PC-9 (cell line): ENCODE measurements around the gene MAN2A1. TPM values are rescaled to one million over a fixed set of nuclear protein-coding genes. Genes with fewer than 3 reads are reported as not detected.

Experiments used
- BruUV-seq: library from RNA; stranded (reverse); fragments of 400-500 nt; replicated peaks from 2 replicates; lab custom pipeline; 2021; lab: Mats Ljungman, UMichigan
- CTCF ChIA-PET: fragments of 300-600 bp; sonication (Branson Sonifier 250); formaldehyde crosslinking; loops from one replicate; lab custom pipeline; 2022; ENCODE audit warnings: antibody characterized with exemption; lab: Charles Lee
- POLR2A ChIA-PET: fragments of 300-600 bp; sonication (Branson Sonifier 250); formaldehyde crosslinking; loops from one replicate; lab custom pipeline; 2022; ENCODE audit warnings: antibody characterized with exemption; ENCODE audit not compliant: unreplicated experiment; lab: Charles Lee
- DNase-seq, 2 experiments: peaks; one replicate each; pipeline versions ENCODE4 v3.0.0 to v3.0.0-alpha.2; 2015 to 2022; ENCODE audit warnings: mixed read lengths in 1 of 2
- H2AFZ ChIP-seq: fragments of 200-600 bp; sonication (generic); 2 replicates; pipeline ENCODE4 v1.8.1; 2017; ENCODE audit warnings: antibody characterized with exemption
- H3F3A ChIP-seq: fragments of 200-600 bp; sonication (generic); 2 replicates; pipeline ENCODE4 v1.8.1; 2017; ENCODE audit warnings: antibody characterized with exemption, mild to moderate bottlenecking, low read depth; ENCODE audit not compliant: insufficient read depth
- H3K27ac ChIP-seq: fragments of 200-600 bp; sonication (generic); 2 replicates; pipeline ENCODE4 v1.6.1; 2016; ENCODE audit warnings: mixed run types
- H3K27me3 ChIP-seq: fragments of 200-600 bp; sonication (generic); 2 replicates; pipeline ENCODE4 v1.6.1; 2016; ENCODE audit warnings: low read depth, mixed run types; ENCODE audit not compliant: insufficient read depth
- H3K36me3 ChIP-seq: fragments of 200-600 bp; sonication (generic); 2 replicates; pipeline ENCODE4 v1.6.1; 2016; ENCODE audit warnings: low read depth, mixed run types
- H3K4me1 ChIP-seq: fragments of 200-600 bp; sonication (generic); replicated peaks from 2 replicates; pipeline ENCODE4 v1.6.1; 2016; ENCODE audit warnings: mixed run types; ENCODE audit not compliant: insufficient read depth
- H3K4me2 ChIP-seq: fragments of 200-600 bp; sonication (generic); 2 replicates; pipeline ENCODE4 v1.6.1; 2017; ENCODE audit warnings: mixed run types
- H3K4me3 ChIP-seq: fragments of 200-600 bp; sonication (generic); 2 replicates; pipeline ENCODE4 v1.6.1; 2016; ENCODE audit warnings: mixed run types
- H3K79me2 ChIP-seq: fragments of 200-600 bp; sonication (generic); 2 replicates; pipeline ENCODE4 v1.6.1; 2017; ENCODE audit warnings: low read depth, mixed run types
- H3K9me2 ChIP-seq: fragments of 200-600 bp; sonication (generic); 2 replicates; pipeline ENCODE4 v1.8.1; 2017; ENCODE audit warnings: mild to moderate bottlenecking; ENCODE audit not compliant: insufficient read depth
- H3K9me3 ChIP-seq: fragments of 200-600 bp; sonication (generic); 2 replicates; pipeline ENCODE4 v1.8.1; 2016; ENCODE audit warnings: low read depth; ENCODE audit not compliant: insufficient read depth
- H4K20me1 ChIP-seq: fragments of 200-600 bp; sonication (generic); 2 replicates; pipeline ENCODE4 v1.8.1; 2017; ENCODE audit not compliant: insufficient read depth
- CTCF ChIP-seq: fragments of 200-600 bp; sonication (generic); conservative IDR thresholded peaks from 2 replicates; pipeline ENCODE4 v1.6.1; 2017; ENCODE audit warnings: mixed run types, antibody characterized with exemption, mild to moderate bottlenecking, moderate library complexity
- EZH2 ChIP-seq: fragments of 200-600 bp; sonication (generic); IDR thresholded peaks from 2 replicates; pipeline ENCODE4 v1.8.0; 2017; ENCODE audit warnings: antibody characterized with exemption, low read depth
- intact Hi-C: fragments of 100-400 bp; cut with micrococcal nuclease; formaldehyde crosslinking; loops from one replicate; pipeline ENCODE4 v1.10.0; 2022; ENCODE audit not compliant: unreplicated experiment
- total RNA-seq: library from RNA; stranded (reverse); gene quantifications from 2 replicates; pipeline ENCODE4 v1.2.3, GENCODE V29; 2021

MAN2A1 gene
- total RNA-seq, 1 experiment from 2014 or later: 27.3 TPM

- no peak overlapping the region for H3K27ac ChIP-seq
- H4K20me1 ChIP-seq: no peaks in the 10 kb centered on the region
- TF ChIP-seq CTCF (no peak), EZH2 (no peak)
- no peak for DNase-seq
- CTCF ChIA-PET: no interaction called here
- POLR2A ChIA-PET: interaction anchor here (0.7 kb wide), 1 partner anchor 41 kb away, joined by 4 read pairs; no protein-coding TSS in a partner anchor
- H3K9me2 ChIP-seq: no peaks in the 10 kb centered on the region
- no peak overlapping the region for H3K4me3 ChIP-seq
- no peaks in the 10 kb centered on the region for H3K4me1 ChIP-seq
- H3K9me3 ChIP-seq: no peaks in the 10 kb centered on the region
- H2AFZ ChIP-seq: no peak overlapping the region
- H3K4me2 ChIP-seq: no peak overlapping the region
- no peaks in the 10 kb centered on the region for H3K27me3 ChIP-seq
- H3K36me3 ChIP-seq: no peaks in the 10 kb centered on the region
- no peaks in the 10 kb centered on the region for H3K79me2 ChIP-seq
- no peaks in the 10 kb centered on the region for H3F3A ChIP-seq
- no TSS peak for BruUV-seq
- intact Hi-C loops: no loop called here
Measured at GRCh38 chr5:109853377-109853776, 163.7 kb downstream of the MAN2A1 start.

- H3K4me1 ChIP-seq: no peaks in the 10 kb centered on the region
- intact Hi-C loops: no loop called here
Measured at GRCh38 chr5:109855056-109855455, 165.3 kb downstream of the MAN2A1 start.

GRCh38 chr5:109857405-109858031 lies 167.8 kb downstream of the MAN2A1 start:
- H3K9me3 ChIP-seq: no peaks in the 10 kb centered on the region
- H3K79me2 ChIP-seq: no peaks in the 10 kb centered on the region
- no peaks in the 10 kb centered on the region for H3F3A ChIP-seq
- intact Hi-C loops: no loop called here
- H2AFZ ChIP-seq: no peak overlapping the region
- no peaks in the 10 kb centered on the region for H3K9me2 ChIP-seq
- H3K36me3 ChIP-seq: no peaks in the 10 kb centered on the region
- no peak for TF ChIP-seq CTCF
- no peak for TF ChIP-seq EZH2
- DNase-seq: no peak
- H3K4me1 ChIP-seq: no peaks in the 10 kb centered on the region
- no peak overlapping the region for H3K4me3 ChIP-seq
- POLR2A ChIA-PET: interaction anchor here (0.6 kb wide), 1 partner anchor 602 kb away, joined by 7 read pairs; no protein-coding TSS in a partner anchor
- H4K20me1 ChIP-seq: no peaks in the 10 kb centered on the region
- H3K27ac ChIP-seq: no peak overlapping the region
- no peaks in the 10 kb centered on the region for H3K27me3 ChIP-seq
- BruUV-seq: no TSS peak
- CTCF ChIA-PET: no interaction called here
- H3K4me2 ChIP-seq: no peak overlapping the region

More at GRCh38 chr5:109855056-109855455, 165.3 kb downstream of the MAN2A1 start:
- Histone ChIP-seq H3F3A (no peaks in the 10 kb centered on the region), H3K9me3 (no peaks in the 10 kb centered on the region), H3K79me2 (no peaks in the 10 kb centered on the region), H3K9me2 (no peaks in the 10 kb centered on the region), H3K27ac (no peak overlapping the region), H3K4me3 (no peak overlapping the region), H3K4me2 (no peak overlapping the region), H3K27me3 (no peaks in the 10 kb centered on the region), H3K36me3 (no peaks in the 10 kb centered on the region), H4K20me1 (no peaks in the 10 kb centered on the region), H2AFZ (no peak overlapping the region)
- POLR2A ChIA-PET: no interaction called here
- DNase-seq: no peak
- BruUV-seq: no TSS peak
- CTCF ChIA-PET: no interaction called here
- TF ChIP-seq EZH2: no peak
- TF ChIP-seq CTCF: no peak
